IMR-90 (cell line): ENCODE measurements around the gene KLK12. TPM values are rescaled to one million over a fixed set of nuclear protein-coding genes. Genes with fewer than 3 reads are reported as not detected.

Experiments
- ATAC-seq: fragments of 200-7000 bp; cut with Tn5 transposase; 2 replicates; pipeline ENCODE4 v1.9.1; 2020; ENCODE audit warnings: low read depth, mild to moderate bottlenecking, moderate library complexity
- BruUV-seq: library from RNA; stranded (reverse); fragments of 400-500 nt; replicated peaks from 2 replicates; lab custom pipeline; 2021; lab: Mats Ljungman, UMichigan
- CTCF ChIA-PET: fragments of 300-600 bp; formaldehyde crosslinking; extraction: SDS; loops from one replicate; lab custom pipeline; 2021; ENCODE audit warnings: antibody characterized with exemption; lab: Yijun Ruan, JAX
- POLR2A ChIA-PET: fragments of 300-600 bp; sonication (Branson Sonifier 250); formaldehyde crosslinking; loops from one replicate; lab custom pipeline; 2022; ENCODE audit warnings: antibody characterized with exemption; ENCODE audit not compliant: unreplicated experiment; lab: Charles Lee
- DNase-seq: peaks from one replicate; pipeline ENCODE4 v3.0.0; 2013
- H2AFZ ChIP-seq: replicated peaks from 2 replicates; pipeline ENCODE3; 2013; ENCODE audit warnings: low read length, mild to moderate bottlenecking; ENCODE audit not compliant: poor library complexity
- H2AK5ac ChIP-seq: 2 replicates; pipeline ENCODE4 v1.6.1; 2013; ENCODE audit warnings: low read depth, low read length, inconsistent platforms
- H2AK9ac ChIP-seq: replicated peaks from 2 replicates; pipeline ENCODE3; 2013; ENCODE audit warnings: mild to moderate bottlenecking, low read depth, low read length, moderate library complexity; ENCODE audit not compliant: poor library complexity
- H2BK120ac ChIP-seq: 2 replicates; pipeline ENCODE4 v1.6.1; 2013; ENCODE audit warnings: low read depth, low read length, inconsistent platforms
- H2BK15ac ChIP-seq: 3 replicates; pipeline ENCODE4 v1.6.1; 2013; ENCODE audit warnings: low read depth, low read length, inconsistent platforms
- H2BK20ac ChIP-seq: 2 replicates; pipeline ENCODE4 v1.6.1; 2013; ENCODE audit warnings: low read depth, mild to moderate bottlenecking, inconsistent platforms, low read length, moderate library complexity
- H2BK5ac ChIP-seq: 2 replicates; pipeline ENCODE4 v1.6.1; 2013; ENCODE audit warnings: mild to moderate bottlenecking, low read depth, low read length, inconsistent platforms; ENCODE audit not compliant: poor library complexity, severe bottlenecking
- H3K14ac ChIP-seq: replicated peaks from 2 replicates; pipeline ENCODE4 v1.6.1; 2013; ENCODE audit warnings: low read depth, low read length, inconsistent platforms
- H3K18ac ChIP-seq: 2 replicates; pipeline ENCODE4 v1.6.1; 2013; ENCODE audit warnings: low read depth, low read length, control low read depth
- H3K23ac ChIP-seq: 2 replicates; pipeline ENCODE4 v1.6.1; 2013; ENCODE audit warnings: low read depth, low read length, inconsistent platforms
- H3K27ac ChIP-seq: 2 replicates; pipeline ENCODE4 v1.5.1; 2013; ENCODE audit warnings: mild to moderate bottlenecking, control low read depth, low read length; ENCODE audit not compliant: insufficient read depth
- H3K27me3 ChIP-seq: 2 replicates; pipeline ENCODE4 v1.6.1; 2013; ENCODE audit warnings: low read length; ENCODE audit not compliant: control insufficient read depth, insufficient read depth
- H3K36me3 ChIP-seq: 2 replicates; pipeline ENCODE4 v1.6.1; 2013; ENCODE audit warnings: low read length, mixed read lengths; ENCODE audit not compliant: control insufficient read depth, insufficient read depth
- H3K4ac ChIP-seq: 2 replicates; pipeline ENCODE4 v1.6.1; 2013; ENCODE audit warnings: low read depth, low read length, inconsistent platforms
- H3K4me1 ChIP-seq: 2 replicates; pipeline ENCODE4 v1.6.1; 2013; ENCODE audit warnings: low read length, mixed read lengths; ENCODE audit not compliant: control insufficient read depth, insufficient read depth
- H3K4me2 ChIP-seq: 2 replicates; pipeline ENCODE4 v1.6.1; 2013; ENCODE audit warnings: low read depth, mild to moderate bottlenecking, control low read depth, low read length, moderate library complexity
- H3K4me3 ChIP-seq: 2 replicates; pipeline ENCODE4 v1.5.1; 2013; ENCODE audit warnings: low read depth, mild to moderate bottlenecking, control low read depth, low read length, moderate library complexity; ENCODE audit not compliant: insufficient read depth
- H3K56ac ChIP-seq: 2 replicates; pipeline ENCODE4 v1.6.1; 2013; ENCODE audit warnings: low read length, inconsistent platforms; ENCODE audit not compliant: insufficient read depth; ENCODE audit errors: extremely low read depth
- H3K79me1 ChIP-seq, 2 experiments: 2 replicates each; pipeline ENCODE4 v1.6.1; 2013; ENCODE audit warnings: low read length in 2 of 2, inconsistent platforms in 1 of 2, low read depth in 1 of 2
- H3K9ac ChIP-seq: 2 replicates; pipeline ENCODE4 v1.6.1; 2013; ENCODE audit warnings: low read depth, low read length, control low read depth
- H3K9me1 ChIP-seq: 2 replicates; pipeline ENCODE4 v1.6.1; 2013; ENCODE audit warnings: low read length, inconsistent platforms; ENCODE audit not compliant: insufficient read depth
- H3K9me3 ChIP-seq: 2 replicates; pipeline ENCODE4 v1.6.1; 2013; ENCODE audit warnings: low read length; ENCODE audit not compliant: control insufficient read depth, insufficient read depth
- H4K20me1 ChIP-seq: 2 replicates; pipeline ENCODE4 v1.6.1; 2013; ENCODE audit warnings: low read length, inconsistent platforms; ENCODE audit not compliant: insufficient read depth
- H4K5ac ChIP-seq: 2 replicates; pipeline ENCODE4 v1.6.1; 2013; ENCODE audit warnings: mild to moderate bottlenecking, low read depth, low read length, control low read depth
- H4K8ac ChIP-seq, 2 experiments: 2 replicates each; pipeline ENCODE4 v1.6.1; 2013; ENCODE audit warnings: low read depth in 2 of 2, low read length in 2 of 2, control low read depth in 1 of 2, inconsistent platforms in 1 of 2
- H4K91ac ChIP-seq: 2 replicates; pipeline ENCODE4 v1.6.1; 2013; ENCODE audit warnings: low read depth, low read length, inconsistent platforms; ENCODE audit not compliant: insufficient read depth
- BHLHE40 ChIP-seq: fragments of 150-350 bp; IDR thresholded peaks from 2 replicates; pipeline ENCODE4 v1.6.1; 2016; ENCODE audit warnings: mild to moderate bottlenecking, low read depth, low read length
- CHD1 ChIP-seq: IDR thresholded peaks from 2 replicates; pipeline ENCODE4 v1.6.1; 2012; ENCODE audit warnings: low read depth, low read length, improper control_type of control experiment
- CTCF ChIP-seq: conservative IDR thresholded peaks from 2 replicates; pipeline ENCODE4 v1.5.1; 2012; ENCODE audit warnings: mild to moderate bottlenecking, low read depth, low read length, improper control_type of control experiment
- ELK1 ChIP-seq: fragments of 150-350 bp; IDR thresholded peaks from 2 replicates; pipeline ENCODE4 v1.6.1; 2016; ENCODE audit warnings: low read depth, mild to moderate bottlenecking, low read length, moderate library complexity, borderline replicate concordance
- FOS ChIP-seq: fragments of 150-350 bp; IDR thresholded peaks from 2 replicates; pipeline ENCODE4 v1.6.1; 2016; ENCODE audit warnings: low read depth, low read length
- MAFK ChIP-seq: IDR thresholded peaks from 2 replicates; pipeline ENCODE4 v1.6.1; 2012; ENCODE audit warnings: low read depth, low read length, improper control_type of control experiment
- MXI1 ChIP-seq: IDR thresholded peaks from 2 replicates; pipeline ENCODE4 v1.6.1; 2012; ENCODE audit warnings: low read depth, mild to moderate bottlenecking, low read length, moderate library complexity, borderline replicate concordance
- NFE2L2 ChIP-seq: fragments of 150-350 bp; IDR thresholded peaks from 2 replicates; pipeline ENCODE4 v1.6.1; 2016; ENCODE audit warnings: low read depth, mild to moderate bottlenecking, low read length
- POLR2A ChIP-seq: IDR thresholded peaks from 2 replicates; pipeline ENCODE4 v1.6.1; 2012; ENCODE audit warnings: mild to moderate bottlenecking, low read depth, low read length
- RCOR1 ChIP-seq: IDR thresholded peaks from 2 replicates; pipeline ENCODE4 v1.6.1; 2012; ENCODE audit warnings: mild to moderate bottlenecking, low read length, improper control_type of control experiment; ENCODE audit not compliant: insufficient replicate concordance
- RFX5 ChIP-seq: IDR thresholded peaks from 2 replicates; pipeline ENCODE4 v1.8.0; 2012; ENCODE audit warnings: low read depth, mild to moderate bottlenecking, low read length, moderate library complexity
- USF2 ChIP-seq: fragments of 150-350 bp; IDR thresholded peaks from 2 replicates; pipeline ENCODE4 v1.6.1; 2017; ENCODE audit warnings: mild to moderate bottlenecking, antibody characterized with exemption, low read length, low read depth
- WGBS, 2 experiments: methylation state at CpG; one replicate each; pipeline versions ENCODE4 v1.1.5 to v1.1.7; 2013; ENCODE audit warnings: missing lambda C conversion rate in 2 of 2; ENCODE audit not compliant: insufficient read length in 1 of 2; ENCODE audit errors: extremely low coverage in 2 of 2; 5-methylcytosine and 5-hydroxymethylcytosine counted together
- dilution Hi-C: fragments of 300-500 bp; cut with HindIII; formaldehyde crosslinking; loops from one replicate; pipeline ENCODE4 v1.14.3; 2018; ENCODE audit warnings: low sequenced_read_pairs; ENCODE audit not compliant: unreplicated experiment
- in situ Hi-C: fragments of 300-500 bp; cut with MboI; formaldehyde crosslinking; loops from 3 replicates; pipeline ENCODE4 v1.14.3; 2019; ENCODE audit warnings: low sequenced_read_pairs, inconsistent platforms, mixed read lengths
- intact Hi-C: fragments of 100-400 bp; cut with micrococcal nuclease; formaldehyde crosslinking; loops from 2 replicates; pipeline ENCODE4 v1.10.0; 2022
- polyA plus RNA-seq, 3 experiments: library from polyadenylated mRNA; depleted of rRNA; stranded (reverse); fragments of >200 nt; gene quantifications; 2 replicates each; pipeline ENCODE4 v1.2.3, GENCODE V29; 2012; ENCODE audit warnings: low replicate concordance in 1 of 3
- total RNA-seq: library from RNA; depleted of rRNA; stranded (reverse); fragments of >200 nt; gene quantifications from 2 replicates; pipeline ENCODE4 v1.2.3, GENCODE V29; 2012

KLK12 gene
- total and polyA plus RNA-seq, 2 of the 4 experiments (the other 2 are of a cell fraction), result not detected

GRCh38 chr19:51064534-51065220, 29.9 kb upstream of the KLK12 start, which contains the start of gene KLK13:
TSS of gene KLK13 (minus strand) at chr19:51065092. CDS start at chr19:51065067, 25 bp downstream.
- Histone ChIP-seq H3K27ac (no peak within 1 kb of the TSS), H2BK15ac (no peak within 1 kb of the TSS), H2BK5ac (no peak within 1 kb of the TSS), H4K20me1 (no peaks in the 10 kb centered on the region), H3K9me3 (peaks cover 2% of the 10 kb centered on the region; the same call in 1 of the 2 replicates), H2AK9ac (no peak within 1 kb of the TSS), H3K14ac (no peak within 1 kb of the TSS), H4K8ac (no peak within 1 kb of the TSS), H3K56ac (no peak within 1 kb of the TSS), H2AFZ (peak within 1 kb of the TSS; percentile 43), H3K4me1 (no peaks in the 10 kb centered on the region), H4K5ac (no peak within 1 kb of the TSS), H2BK20ac (no peak within 1 kb of the TSS), H2AK5ac (no peak within 1 kb of the TSS), H3K4me3 (peak within 1 kb of the TSS; percentile 14; the same call in 1 of the 2 replicates), H3K36me3 (no peaks in the 10 kb centered on the region), H3K4ac (no peak within 1 kb of the TSS), H3K79me1 (no peaks in the 10 kb centered on the region), H4K91ac (no peak within 1 kb of the TSS), H3K9me1 (no peaks in the 10 kb centered on the region), H3K18ac (no peak within 1 kb of the TSS), H3K27me3 (no peaks in the 10 kb centered on the region), H3K23ac (no peak within 1 kb of the TSS), H3K9ac (no peak within 1 kb of the TSS), H3K4me2 (peak within 1 kb of the TSS; percentile 21; the same call in 1 of the 2 replicates), H2BK120ac (no peak within 1 kb of the TSS)
- CTCF ChIA-PET, result no interaction called here
- intact Hi-C loops, result no loop called here
- in situ Hi-C loops, result no loop called here
- no peak for ATAC-seq
- POLR2A ChIA-PET, result no interaction called here
- no CpG with 5 or more reads among the region's 38 CpGs for WGBS, 2 experiments
- TF ChIP-seq FOS (no peak), ELK1 (no peak), NFE2L2 (no peak), MXI1 (no peak), CTCF (no peak), RCOR1 (no peak), RFX5 (no peak), POLR2A (no peak), MAFK (no peak), BHLHE40 (no peak), USF2 (no peak), CHD1 (no peak)
- no peak for DNase-seq
- BruUV-seq, result no TSS peak
- dilution Hi-C loops, result no loop called here
